HL-60 (cell line): Measurements from ENCODE around the gene FRK.

Source experiments
- DNase-seq, 2 experiments: peaks; one replicate each; pipeline ENCODE4 v3.0.0-alpha.2; 2010 to 2020; ENCODE audit warnings: low read depth in 1 of 2, low spot score in 1 of 2
- H3K27ac ChIP-seq: fragments of 250-450 bp; sonication (Bioruptor Pico); replicated peaks from 2 replicates; pipeline ENCODE4 v1.5.1; 2020; ENCODE audit warnings: mild to moderate bottlenecking, moderate library complexity
- H3K27me3 ChIP-seq: fragments of 250-450 bp; sonication (Bioruptor Pico); 2 replicates; pipeline ENCODE4 v1.5.1; 2021; ENCODE audit warnings: mild to moderate bottlenecking, moderate library complexity; ENCODE audit not compliant: insufficient read depth, poor library complexity, severe bottlenecking
- H3K4me3 ChIP-seq: replicated peaks from 2 replicates; pipeline ENCODE4 v1.5.1; 2011; ENCODE audit warnings: mild to moderate bottlenecking, control low read depth, low read length; ENCODE audit not compliant: insufficient read depth
- CTCF ChIP-seq: IDR thresholded peaks from one replicate; pipeline ENCODE4 v1.5.1; 2011; ENCODE audit warnings: low read length, control low read depth, inconsistent platforms; ENCODE audit not compliant: insufficient read depth
- GABPA ChIP-seq: IDR thresholded peaks from 2 replicates; pipeline ENCODE4 v1.6.1; 2012; ENCODE audit warnings: low read depth
- POLR2AphosphoS5 ChIP-seq: IDR thresholded peaks from 2 replicates; pipeline ENCODE4 v1.6.1; 2012; ENCODE audit warnings: low read depth
- REST ChIP-seq: IDR thresholded peaks from 2 replicates; pipeline ENCODE4 v1.6.1; 2012; ENCODE audit warnings: low read depth; ENCODE audit not compliant: insufficient replicate concordance
- SPI1 ChIP-seq: IDR thresholded peaks from 2 replicates; pipeline ENCODE4 v1.6.1; 2012; ENCODE audit warnings: low read depth, mild to moderate bottlenecking, borderline replicate concordance

FRK gene

GRCh38 chr6:116090251-116090650, 29.6 kb upstream of the FRK start:
- H3K27ac ChIP-seq, result no peak overlapping the region
- H3K27me3 ChIP-seq, result no peaks in the 10 kb centered on the region
- no peak overlapping the region for H3K4me3 ChIP-seq
- no peak for DNase-seq
- TF ChIP-seq SPI1 (no peak), CTCF (no peak), GABPA (no peak), REST (no peak), POLR2AphosphoS5 (no peak)

- no peak for TF ChIP-seq REST
- no peak for TF ChIP-seq GABPA
- TF ChIP-seq SPI1, result no peak
- TF ChIP-seq CTCF, result no peak
- TF ChIP-seq POLR2AphosphoS5, result no peak
- no peak overlapping the region for H3K27ac ChIP-seq
These were observed 28.3 kb upstream of the FRK start for GRCh38 chr6:116088946-116089345.

DNA sequence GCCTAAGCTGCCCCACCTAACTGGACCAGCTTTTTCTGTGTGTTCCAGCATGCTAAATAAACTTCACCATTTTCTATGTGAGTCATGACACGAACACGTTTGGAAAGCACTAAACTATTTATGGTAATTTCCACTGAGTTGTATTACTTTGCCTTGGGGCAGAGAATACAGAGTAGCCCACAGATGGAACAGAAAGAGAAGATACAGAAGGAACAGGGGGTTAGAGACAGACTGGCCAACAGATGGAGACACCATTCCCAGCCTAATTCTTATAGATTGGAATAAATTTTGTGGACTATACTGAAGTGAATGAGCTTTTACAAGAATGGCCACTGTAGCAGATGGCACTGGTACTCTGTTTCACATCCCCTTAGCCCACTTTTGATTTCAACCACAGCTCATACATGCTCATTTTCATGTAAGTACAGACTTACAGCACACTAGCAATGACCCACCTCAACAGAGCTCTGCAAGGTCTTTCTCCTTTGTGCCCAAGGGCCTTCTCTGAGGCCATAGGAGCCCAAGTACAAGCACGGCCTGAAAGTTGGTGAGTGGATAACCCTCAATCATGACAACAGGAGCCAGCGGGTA, 26.8 kb upstream of the FRK start:
- no peaks in the 10 kb centered on the region for H3K27me3 ChIP-seq
- no peak overlapping the region for H3K27ac ChIP-seq
- H3K4me3 ChIP-seq, result no peak overlapping the region
- DNase-seq, result no peak
- TF ChIP-seq POLR2AphosphoS5 (no peak), SPI1 (no peak), REST (no peak), CTCF (no peak), GABPA (no peak)

More at GRCh38 chr6:116088946-116089345, 28.3 kb upstream of the FRK start:
- H3K27me3 ChIP-seq, result no peaks in the 10 kb centered on the region
- DNase-seq, result no peak
- H3K4me3 ChIP-seq, result no peak overlapping the region
